ENCODE measurements around the gene PPCDC. TPM values are rescaled to one million over a fixed set of nuclear protein-coding genes. Genes with fewer than 3 reads are reported as not detected.

The PPCDC gene
- total and polyA plus RNA-seq, 4 donors, result 12.8 to 23.8 (median 20.8) TPM

GRCh38 chr15:75061272-75061671, 37.9 kb downstream of the PPCDC start:
- Histone ChIP-seq H3K9me3 (ENCODE audit: control insufficient read depth in 4 of 4, insufficient read depth in 3 of 4, low read length in 3 of 4) (no peaks in the 10 kb centered on the region), H3K9ac (ENCODE audit: insufficient read depth in 1 of 2, low read length in 2 of 2) (no peak overlapping the region), H3K27me3 (ENCODE audit: control insufficient read depth in 3 of 3, insufficient read depth in 3 of 3, low read length in 2 of 3) (no peaks in the 10 kb centered on the region), H3K4me3 (no peak overlapping the region), H3K27ac (ENCODE audit: low read depth in 1 of 2, low read length in 1 of 2) (no peak overlapping the region), H3K4me1 (ENCODE audit: control insufficient read depth in 5 of 5, insufficient read depth in 5 of 5, low read length in 5 of 5) (peaks cover 0 to 10% (median 3%) of the 10 kb centered on the region in 5 donors), H3K36me3 (ENCODE audit: control insufficient read depth in 4 of 4, insufficient read depth in 4 of 4, low read length in 4 of 4) (no peaks in the 10 kb centered on the region)
- ATAC-seq (ENCODE audit: insufficient read depth, low FRiP score) (no peak), DNase-seq (no peak)
- no peak for TF ChIP-seq CTCF (IDR thresholded peaks at IDR 0.05; ENCODE audit: control extremely low read depth, extremely low read depth)

GRCh38 chr15:75062706-75063105, 39.3 kb downstream of the PPCDC start:
- Histone ChIP-seq H3K4me1 (ENCODE audit: control insufficient read depth in 5 of 5, insufficient read depth in 5 of 5, low read length in 5 of 5) (peaks cover 0 to 11% (median 3%) of the 10 kb centered on the region in 5 donors), H3K4me3 (no peak overlapping the region), H3K9ac (ENCODE audit: insufficient read depth in 1 of 2, low read length in 2 of 2) (no peak overlapping the region), H3K27me3 (ENCODE audit: control insufficient read depth in 3 of 3, insufficient read depth in 3 of 3, low read length in 2 of 3) (no peaks in the 10 kb centered on the region), H3K27ac (ENCODE audit: low read depth in 1 of 2, low read length in 1 of 2) (no peak overlapping the region), H3K9me3 (ENCODE audit: control insufficient read depth in 4 of 4, insufficient read depth in 3 of 4, low read length in 3 of 4) (peaks cover 0 to 4% (median 0%) of the 10 kb centered on the region in 4 donors), H3K36me3 (ENCODE audit: control insufficient read depth in 4 of 4, insufficient read depth in 4 of 4, low read length in 4 of 4) (no peaks in the 10 kb centered on the region)
- no peak for TF ChIP-seq CTCF (IDR thresholded peaks at IDR 0.05; ENCODE audit: control extremely low read depth, extremely low read depth)
- WGBS, 2 donors, result 65 to 67% methylated on average over 3 of the region's 3 CpGs
- DNase-seq, result no peak
- ATAC-seq (ENCODE audit: insufficient read depth, low FRiP score), result no peak

- ATAC-seq (ENCODE audit: insufficient read depth, low FRiP score) (no peak), DNase-seq (no peak)
- H3K4me1 ChIP-seq (ENCODE audit: control insufficient read depth in 5 of 5, insufficient read depth in 5 of 5, low read length in 5 of 5), result peaks cover 0 to 11% (median 0%) of the 10 kb centered on the region in 5 donors
- H3K9ac ChIP-seq (ENCODE audit: insufficient read depth in 1 of 2, low read length in 2 of 2), result no peak overlapping the region
- WGBS, 2 donors, result 69 to 79% methylated on average over 4 of the region's 4 CpGs
- no peak for TF ChIP-seq CTCF (IDR thresholded peaks at IDR 0.05; ENCODE audit: control extremely low read depth, extremely low read depth)
- peaks cover 0 to 4% (median 0%) of the 10 kb centered on the region in 4 donors for H3K9me3 ChIP-seq (ENCODE audit: control insufficient read depth in 4 of 4, insufficient read depth in 3 of 4, low read length in 3 of 4)
- H3K4me3 ChIP-seq, result no peak overlapping the region
- H3K36me3 ChIP-seq (ENCODE audit: control insufficient read depth in 4 of 4, insufficient read depth in 4 of 4, low read length in 4 of 4), result no peaks in the 10 kb centered on the region
- H3K27me3 ChIP-seq (ENCODE audit: control insufficient read depth in 3 of 3, insufficient read depth in 3 of 3, low read length in 2 of 3), result no peaks in the 10 kb centered on the region
- H3K27ac ChIP-seq (ENCODE audit: low read depth in 1 of 2, low read length in 1 of 2), result no peak overlapping the region
Observed at GRCh38 chr15:75063338-75063737, 39.9 kb downstream of the PPCDC start.

DNA sequence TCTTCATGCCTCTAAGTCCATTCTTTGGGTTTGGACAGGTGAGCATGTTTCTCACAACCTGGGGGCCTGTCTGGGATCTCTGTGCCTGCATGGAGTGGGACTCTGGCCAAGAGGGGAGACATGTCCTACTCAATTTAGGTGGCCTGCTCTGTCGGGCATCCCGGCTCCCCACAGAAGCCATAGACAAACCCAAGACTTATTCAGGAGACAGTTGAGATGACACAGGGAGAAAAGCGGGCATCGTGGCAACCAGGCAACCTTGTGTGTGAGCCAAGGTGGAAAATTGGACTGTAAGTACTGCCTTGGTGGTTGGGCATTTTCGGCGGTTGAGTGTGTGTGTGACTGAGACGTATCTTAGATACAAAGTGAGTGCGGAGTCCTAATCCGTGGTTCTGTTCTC, 40.5 kb downstream of the PPCDC start:
- ATAC-seq (ENCODE audit: insufficient read depth, low FRiP score) (no peak), DNase-seq (no peak)
- Histone ChIP-seq H3K9ac (ENCODE audit: insufficient read depth in 1 of 2, low read length in 2 of 2) (no peak overlapping the region), H3K27me3 (ENCODE audit: control insufficient read depth in 3 of 3, insufficient read depth in 3 of 3, low read length in 2 of 3) (no peaks in the 10 kb centered on the region), H3K27ac (ENCODE audit: low read depth in 1 of 2, low read length in 1 of 2) (no peak overlapping the region), H3K9me3 (ENCODE audit: control insufficient read depth in 4 of 4, insufficient read depth in 3 of 4, low read length in 3 of 4) (peaks cover 0 to 4% (median 0%) of the 10 kb centered on the region in 4 donors), H3K4me1 (ENCODE audit: control insufficient read depth in 5 of 5, insufficient read depth in 5 of 5, low read length in 5 of 5) (peaks cover 0 to 11% (median 0%) of the 10 kb centered on the region in 5 donors), H3K4me3 (no peak overlapping the region), H3K36me3 (ENCODE audit: control insufficient read depth in 4 of 4, insufficient read depth in 4 of 4, low read length in 4 of 4) (no peaks in the 10 kb centered on the region)
- TF ChIP-seq CTCF (IDR thresholded peaks at IDR 0.05; ENCODE audit: control extremely low read depth, extremely low read depth), result no peak
- 95 to 98% methylated on average over 9 of the region's 9 CpGs for WGBS, 2 donors

Measured in lung (tissue), 12 donors.